CD4-positive, alpha-beta T cell treated with Interleukin-6 at 100 ng/mL for 8 hours (primary cell): Measurements from ENCODE around the gene TIMM44.
"Not testable (repeated sequence)": the region's sequence is repeated elsewhere in the genome, so short reads cannot be mapped to it uniquely, and the experiment has no call there.

ENCODE experiments used
- DNase-seq: peaks from one replicate; pipeline ENCODE4 v3.0.0-alpha.2; 2020; ENCODE audit warnings: mixed read lengths, low spot score

TIMM44 gene

DNA sequence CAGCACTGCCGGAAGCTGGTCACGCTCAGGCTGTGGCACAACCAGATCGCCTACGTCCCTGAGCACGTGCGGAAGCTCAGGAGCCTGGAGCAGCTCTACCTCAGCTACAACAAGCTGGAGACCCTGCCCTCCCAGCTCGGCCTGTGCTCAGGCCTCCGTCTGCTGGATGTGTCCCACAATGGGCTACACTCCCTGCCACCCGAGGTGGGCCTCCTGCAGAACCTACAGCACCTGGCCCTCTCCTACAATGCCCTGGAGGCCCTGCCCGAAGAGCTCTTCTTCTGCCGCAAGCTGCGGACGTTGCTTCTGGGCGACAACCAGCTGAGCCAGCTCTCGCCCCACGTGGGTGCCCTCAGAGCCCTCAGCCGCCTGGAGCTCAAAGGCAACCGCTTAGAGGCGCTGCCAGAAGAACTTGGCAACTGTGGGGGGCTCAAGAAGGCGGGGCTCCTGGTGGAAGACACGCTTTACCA is 43.0 kb downstream of the TIMM44 start:
- no peak for DNase-seq

DNA sequence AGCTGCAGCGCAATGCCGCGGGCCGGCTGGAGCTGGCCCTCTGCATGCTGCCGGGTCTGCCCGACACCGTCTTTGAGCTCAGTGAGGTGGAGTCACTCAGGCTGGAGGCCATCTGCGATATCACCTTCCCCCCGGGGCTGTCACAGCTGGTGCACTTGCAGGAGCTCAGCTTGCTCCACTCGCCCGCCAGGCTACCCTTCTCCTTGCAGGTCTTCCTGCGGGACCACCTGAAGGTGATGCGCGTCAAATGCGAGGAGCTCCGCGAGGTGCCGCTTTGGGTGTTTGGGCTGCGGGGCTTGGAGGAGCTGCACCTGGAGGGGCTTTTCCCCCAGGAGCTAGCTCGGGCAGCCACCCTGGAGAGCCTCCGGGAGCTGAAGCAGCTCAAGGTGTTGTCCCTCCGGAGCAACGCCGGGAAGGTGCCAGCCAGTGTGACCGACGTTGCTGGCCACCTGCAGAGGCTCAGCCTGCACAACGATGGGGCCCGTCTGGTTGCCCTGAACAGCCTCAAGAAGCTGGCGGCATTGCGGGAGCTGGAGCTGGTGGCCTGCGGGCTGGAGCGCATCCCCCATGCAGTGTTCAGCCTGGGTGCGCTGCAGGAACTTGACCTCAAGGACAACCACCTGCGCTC is 43.6 kb downstream of the TIMM44 start:
- no peak for DNase-seq

DNA sequence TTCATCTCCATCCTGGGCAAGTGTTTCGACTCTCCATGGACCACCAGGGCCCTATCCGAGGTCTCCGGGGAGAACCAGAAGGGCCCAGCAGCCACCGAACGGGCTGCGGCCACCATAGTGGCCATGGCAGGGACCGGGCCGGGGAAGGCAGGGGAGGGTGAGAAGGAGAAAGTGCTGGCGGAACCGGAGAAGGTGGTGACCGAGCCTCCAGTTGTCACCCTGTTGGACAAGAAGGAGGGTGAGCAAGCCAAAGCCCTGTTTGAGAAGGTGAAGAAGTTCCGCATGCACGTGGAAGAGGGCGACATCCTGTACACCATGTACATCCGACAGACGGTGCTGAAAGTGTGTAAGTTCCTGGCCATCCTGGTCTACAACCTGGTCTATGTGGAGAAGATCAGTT is 44.5 kb downstream of the TIMM44 start:
- DNase-seq = no peak

DNA sequence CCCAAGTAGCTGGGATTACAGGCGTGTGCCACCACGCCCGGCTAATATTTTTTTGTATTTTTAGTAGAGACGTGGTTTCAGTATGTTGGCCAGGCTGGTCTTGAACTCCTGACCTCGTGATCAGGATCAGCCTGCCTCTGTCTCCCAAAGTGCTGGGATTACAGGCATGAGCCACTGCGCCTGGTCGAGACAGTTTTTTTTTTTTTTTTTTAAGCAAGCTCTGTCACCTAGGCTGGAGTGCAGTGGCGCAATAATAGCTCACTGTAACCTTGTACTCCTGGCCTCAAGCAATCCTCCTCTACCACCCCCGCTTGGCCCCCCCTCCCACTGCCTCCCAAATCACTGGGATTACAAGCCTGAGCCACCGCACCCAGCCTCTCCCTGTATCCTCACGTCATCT is 46.2 kb downstream of the TIMM44 start:
- DNase-seq = no peak

DNA sequence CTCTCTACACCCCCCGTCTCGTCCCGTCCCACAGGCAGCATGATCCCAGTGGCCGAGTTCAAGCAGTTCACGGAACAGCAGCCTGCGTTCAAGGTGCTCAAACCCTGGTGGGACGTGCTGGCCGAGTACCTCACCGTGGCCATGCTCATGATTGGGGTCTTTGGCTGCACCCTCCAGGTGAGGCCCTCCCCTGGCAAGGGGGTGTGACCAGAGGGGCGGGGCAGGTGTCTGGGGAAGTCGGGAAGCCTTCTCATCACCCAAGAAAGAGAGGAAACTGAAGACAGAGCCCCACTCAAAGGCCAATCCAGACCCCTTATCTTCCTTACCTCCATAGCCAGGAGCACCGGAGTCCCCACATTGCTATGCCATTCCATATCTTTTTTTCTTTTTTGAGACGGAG is 47.9 kb downstream of the TIMM44 start:
- no peak for DNase-seq

DNA sequence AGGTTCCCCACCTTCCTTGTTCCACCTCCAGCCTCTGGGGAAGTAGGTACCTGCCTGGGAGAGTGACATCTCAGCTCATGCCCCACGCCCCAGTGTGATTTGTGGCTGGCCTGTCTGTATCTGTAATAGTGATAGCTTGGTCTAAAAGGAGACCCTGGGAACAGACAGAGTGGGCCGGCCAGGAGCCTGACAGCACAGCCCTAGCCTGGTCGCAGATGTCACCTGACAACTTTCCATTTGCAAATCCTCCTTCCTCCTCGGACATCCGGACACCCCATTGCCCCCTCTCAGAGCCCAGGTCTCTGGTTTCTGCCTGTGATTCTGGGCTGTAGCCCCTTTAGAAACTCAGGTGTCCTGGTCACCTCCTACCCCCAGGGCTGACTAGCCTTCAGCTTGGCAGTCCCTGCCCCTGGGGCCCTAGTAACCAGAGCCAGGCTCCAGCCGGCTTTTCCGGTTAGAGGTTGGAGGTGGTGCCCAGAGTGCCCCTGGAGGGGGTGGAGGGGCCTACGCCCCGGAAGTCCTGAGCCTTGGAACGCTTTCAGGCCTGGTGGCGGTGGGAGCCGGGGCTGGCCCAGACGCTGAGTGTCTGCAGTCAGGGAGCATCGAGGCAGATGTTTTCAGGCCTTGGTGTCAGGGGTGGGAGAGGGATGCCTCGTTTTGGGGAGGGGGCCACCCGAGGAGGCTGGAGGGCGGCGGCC is 48.7 kb downstream of the TIMM44 start:
- DNase-seq = no peak

DNA sequence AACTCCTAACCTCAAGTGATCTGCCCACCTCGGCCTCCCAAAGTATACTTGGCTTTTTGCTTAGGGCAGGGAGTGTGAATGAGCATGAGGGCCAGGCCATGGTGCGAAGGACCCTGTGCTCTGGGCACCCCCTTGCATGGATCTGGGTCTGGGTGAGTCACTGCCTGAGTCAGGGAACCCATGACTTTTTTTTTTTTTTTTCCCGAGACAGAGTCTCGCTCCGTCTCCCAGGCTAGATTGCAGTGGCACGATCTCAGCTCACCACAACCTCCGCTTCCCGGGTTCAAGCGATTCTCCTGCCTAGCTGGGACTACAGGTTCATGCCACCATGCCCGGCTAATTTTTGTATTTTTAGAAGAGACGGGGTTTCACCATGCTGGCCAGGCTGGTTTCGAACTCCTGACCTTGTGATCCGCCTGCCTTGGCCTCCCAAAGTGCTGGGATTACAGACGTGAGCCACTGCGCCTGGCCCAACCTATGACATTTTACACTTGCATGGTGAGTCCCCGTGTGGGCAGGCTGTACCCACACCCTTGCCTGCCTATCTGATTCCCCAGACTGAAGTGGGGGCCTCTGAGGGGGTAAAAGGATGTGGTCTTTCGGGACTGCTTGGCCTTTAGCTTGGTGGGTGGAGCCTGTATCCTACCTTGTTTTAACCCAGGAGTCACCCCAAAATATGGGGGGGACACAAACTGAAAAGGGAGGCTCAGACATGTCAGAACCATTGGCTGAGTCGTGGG is 49.9 kb downstream of the TIMM44 start:
- DNase-seq = not testable (repeated sequence)

DNA sequence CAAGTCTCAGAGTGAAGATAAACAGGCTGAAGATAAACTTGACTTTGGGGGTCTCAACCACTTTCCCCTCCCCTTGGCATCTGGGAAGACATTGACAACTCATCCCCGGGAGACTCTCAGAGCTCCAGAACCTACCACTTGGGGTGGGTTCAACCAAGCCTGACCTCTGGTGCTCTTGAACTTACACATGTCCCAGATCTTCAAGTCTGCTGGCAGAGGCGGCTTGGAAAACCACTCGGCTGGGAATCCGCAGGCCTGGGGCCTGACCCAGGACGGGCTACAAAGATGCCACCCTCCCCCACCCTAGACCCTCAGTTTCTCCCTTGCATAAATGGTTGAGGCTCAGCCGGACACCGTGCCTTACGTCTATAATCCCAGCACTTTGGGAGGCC is 54.6 kb downstream of the TIMM44 start:
- no peak for DNase-seq

DNA sequence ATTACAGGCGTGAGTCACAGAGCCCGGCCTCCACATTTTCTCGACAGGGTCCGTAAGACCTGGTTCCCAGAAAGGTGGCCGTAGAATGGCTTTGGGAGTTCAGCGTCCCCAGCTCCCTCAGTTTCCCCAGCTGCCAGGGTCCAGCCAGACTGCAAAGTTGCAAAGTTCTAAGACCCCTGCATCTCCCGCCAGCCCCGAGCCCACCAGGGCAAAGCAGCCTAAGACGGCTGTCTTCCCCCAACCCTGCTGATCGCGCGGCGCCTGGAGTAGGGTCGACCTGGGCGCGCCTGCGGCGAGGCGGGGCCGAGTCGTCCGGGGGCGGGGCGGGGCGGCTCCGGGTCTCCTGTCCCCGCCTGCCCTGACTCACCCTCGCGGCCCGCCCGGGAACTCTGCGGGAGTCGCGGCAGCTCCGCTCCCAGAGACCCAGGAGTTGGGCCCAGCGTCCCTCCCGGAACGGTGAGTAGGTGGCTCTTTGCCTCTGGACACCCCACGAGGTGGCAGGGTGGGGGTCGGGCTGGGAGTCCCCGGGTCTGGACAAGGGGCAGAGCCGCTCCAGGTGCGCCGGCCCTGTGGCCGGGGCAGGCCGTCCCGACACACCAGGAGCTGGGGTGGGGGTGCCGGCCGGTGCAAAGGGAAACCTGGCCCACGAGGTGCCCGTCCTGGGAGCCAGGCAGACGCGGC is 55.2 kb downstream of the TIMM44 start, which contains the start of gene LRRC8E:
Gene LRRC8E, plus strand, starts transcription at position 366 of the 681 bp plus-strand sequence. CDS start 7,094 bp downstream, outside the sequence.
- DNase-seq = no peak

DNA sequence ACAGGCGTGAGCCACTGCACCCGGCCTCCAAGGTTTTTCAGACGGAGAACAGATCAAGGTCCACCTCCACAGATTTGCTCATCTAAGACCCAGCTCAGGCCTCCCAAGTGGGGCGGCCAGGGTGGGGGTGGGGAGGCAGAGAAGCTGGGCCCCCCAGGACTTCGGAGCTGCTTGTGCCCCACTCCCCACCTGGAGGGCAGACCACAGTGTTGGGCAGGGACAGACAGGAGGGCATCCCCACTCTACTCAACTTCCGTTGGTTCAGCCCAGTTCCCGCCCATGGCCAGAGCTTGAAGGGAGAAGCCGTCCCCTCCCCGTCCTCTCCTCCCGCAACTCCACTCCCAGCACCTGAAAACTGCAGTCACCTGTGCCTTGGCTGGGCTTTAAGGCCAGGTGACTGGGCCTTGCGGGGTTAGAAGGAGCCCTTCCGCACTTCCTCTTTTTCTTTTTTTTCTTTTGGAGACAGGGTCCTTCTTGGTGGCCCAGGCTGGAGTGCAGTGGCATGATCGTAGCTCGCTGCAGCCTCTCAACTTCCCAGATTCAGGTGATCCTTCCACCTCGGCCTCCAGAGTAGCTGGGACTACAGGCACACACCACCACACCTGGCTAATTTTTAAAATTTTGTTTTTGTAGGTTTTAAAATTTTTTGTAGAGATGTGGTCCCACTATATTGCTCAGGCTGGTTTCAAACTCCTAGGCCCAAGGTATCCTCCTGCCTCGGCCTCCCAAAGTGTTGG is 55.9 kb downstream of the TIMM44 start:
- DNase-seq = no peak

DNA sequence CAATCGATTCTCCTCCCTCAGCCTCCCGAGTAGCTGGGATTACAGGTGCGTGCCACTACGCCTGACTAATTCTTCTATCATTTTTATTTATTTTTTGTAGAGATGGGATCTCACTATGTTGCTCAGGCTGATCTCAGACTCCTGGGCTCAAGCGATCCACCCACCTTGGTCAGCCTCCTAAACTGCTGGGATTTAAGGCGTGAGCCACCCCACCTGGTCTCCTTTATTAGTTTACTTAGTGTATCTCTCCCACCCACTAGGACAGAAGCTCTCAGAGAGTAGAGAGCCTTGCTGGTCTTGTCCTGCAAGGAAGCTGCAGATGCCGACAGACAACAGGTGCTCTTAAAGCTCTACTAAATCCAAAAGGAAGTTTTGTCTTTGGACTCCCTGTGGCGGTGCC is 57.6 kb downstream of the TIMM44 start:
- no peak for DNase-seq

DNA sequence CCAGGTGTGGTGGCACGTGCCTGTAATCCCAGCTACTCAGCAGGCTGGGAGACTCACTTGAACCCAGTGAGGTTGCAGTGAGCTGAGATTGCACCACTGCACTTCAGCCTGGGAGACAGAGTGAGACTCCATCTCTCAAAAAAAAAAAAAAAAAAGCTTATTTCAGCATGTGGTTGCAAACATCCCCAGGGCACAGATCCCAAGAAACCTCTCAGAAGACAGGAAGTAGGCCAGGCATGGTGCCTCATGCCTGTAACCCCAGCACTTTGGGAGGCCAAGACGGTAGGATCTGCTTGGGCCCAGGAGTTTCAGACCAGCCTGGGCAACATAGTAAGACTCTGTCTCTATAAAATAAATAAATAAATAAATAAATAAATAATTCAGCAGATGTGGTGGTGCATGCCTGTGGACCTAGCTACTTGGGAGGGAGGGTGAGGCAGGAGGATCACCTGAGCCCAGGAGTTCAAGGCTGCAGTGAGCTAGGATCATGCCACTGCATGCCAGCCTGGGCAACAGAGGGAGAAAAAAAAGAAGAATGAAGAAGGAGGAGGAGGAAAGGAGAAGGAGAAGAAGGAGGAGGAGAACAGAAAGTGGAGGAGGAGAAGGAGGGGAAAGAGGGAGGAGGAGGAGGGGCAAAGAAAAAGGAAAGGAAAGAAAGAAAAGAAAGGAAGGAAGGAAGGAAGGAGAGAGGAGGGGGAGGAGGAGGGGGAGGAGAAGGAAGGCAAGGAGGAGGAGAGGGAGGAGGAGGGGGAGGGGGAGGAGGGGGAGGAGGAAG is 59.5 kb downstream of the TIMM44 start:
- no peak for DNase-seq

DNA sequence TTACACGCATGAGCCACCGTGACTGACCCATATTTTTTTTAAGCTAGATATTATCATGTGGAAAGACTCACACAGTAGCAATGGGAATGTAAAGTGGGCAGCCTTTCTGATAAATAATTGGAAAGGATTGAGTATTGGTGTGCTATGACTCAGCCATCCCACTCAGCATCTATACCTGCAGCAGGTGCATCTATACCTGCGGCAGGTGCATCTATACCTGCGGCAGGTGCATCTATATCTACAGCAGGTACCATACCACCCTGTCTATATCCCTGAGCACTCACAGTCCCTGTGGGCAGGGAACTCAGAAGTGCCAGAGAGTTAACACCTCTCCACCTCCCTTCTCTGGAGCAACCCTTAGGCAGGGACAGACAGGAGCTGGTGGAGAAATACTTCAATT is 60.4 kb downstream of the TIMM44 start:
- no peak for DNase-seq

DNA sequence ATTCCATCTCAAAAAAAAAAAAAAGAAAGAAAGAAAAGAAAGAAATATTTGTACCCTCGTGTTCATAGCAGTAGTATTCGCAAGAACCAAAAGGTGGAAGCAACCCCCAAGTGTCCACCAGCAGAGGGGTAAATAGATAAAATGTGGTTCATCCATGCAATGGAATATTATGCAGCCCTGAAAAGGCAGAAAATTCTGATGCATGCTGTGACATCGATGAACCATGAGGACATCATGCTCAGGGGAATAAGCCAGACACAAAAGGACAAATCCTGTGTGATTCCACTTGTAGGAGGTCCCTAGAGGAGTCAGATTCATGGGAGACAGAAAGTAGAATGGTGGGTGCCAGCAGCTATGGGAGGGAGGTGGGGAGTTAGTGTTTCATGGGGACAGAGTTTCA is 61.6 kb downstream of the TIMM44 start:
- no peak for DNase-seq

DNA sequence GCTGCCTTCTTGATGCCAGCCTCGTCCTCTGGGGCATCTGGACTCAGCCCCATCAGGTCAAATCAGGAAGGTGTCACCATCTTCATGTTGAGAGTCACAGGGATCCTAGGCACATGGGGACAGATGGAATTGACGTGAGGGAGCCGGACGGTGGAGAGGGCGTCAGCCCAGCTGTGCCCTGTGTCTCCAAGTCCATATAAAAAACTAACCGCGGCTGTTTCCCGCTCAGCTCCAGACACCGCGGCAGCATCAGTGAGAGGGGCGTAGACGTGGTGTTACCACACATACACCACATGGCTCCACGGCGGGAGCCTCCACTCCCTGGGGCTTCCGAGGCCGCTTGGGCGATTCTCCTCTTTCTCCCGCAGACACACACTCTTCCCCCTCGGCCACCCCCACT is 63.6 kb downstream of the TIMM44 start:
- DNase-seq = no peak

DNA sequence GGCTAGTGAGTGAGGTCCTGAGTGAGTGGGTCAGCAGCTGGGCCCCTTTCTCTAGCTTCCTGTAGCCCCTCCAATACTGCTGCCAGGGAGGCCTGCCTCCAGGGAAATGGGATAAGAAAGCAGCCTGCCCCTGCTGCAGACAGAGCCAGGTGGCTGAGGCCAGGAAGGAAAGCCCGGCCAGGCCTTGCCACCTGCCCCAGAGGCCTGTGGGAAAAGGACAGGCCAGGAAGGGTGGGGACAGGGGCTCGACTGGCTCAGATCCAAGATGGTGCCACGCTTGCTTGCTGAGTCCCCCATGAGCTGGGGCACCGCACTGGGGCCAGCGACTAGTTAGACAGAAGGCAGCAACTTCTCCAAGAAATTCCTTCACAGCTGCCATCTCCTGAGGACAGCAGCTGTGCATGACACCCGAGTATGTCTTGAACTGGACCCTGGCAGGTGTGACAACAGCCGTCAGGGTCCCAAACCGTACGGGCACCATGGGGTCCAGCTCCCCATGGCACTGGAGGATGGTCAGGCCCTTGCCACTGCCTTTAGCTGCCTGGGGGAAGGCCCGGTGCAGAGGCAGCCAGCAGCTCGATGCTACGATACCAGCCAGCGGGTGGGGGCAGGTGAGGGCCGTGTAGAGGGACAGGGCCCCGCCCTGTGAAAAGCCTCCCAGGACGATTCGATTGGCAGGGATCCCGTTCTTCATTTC is 64.2 kb downstream of the TIMM44 start:
- DNase-seq = no peak

DNA sequence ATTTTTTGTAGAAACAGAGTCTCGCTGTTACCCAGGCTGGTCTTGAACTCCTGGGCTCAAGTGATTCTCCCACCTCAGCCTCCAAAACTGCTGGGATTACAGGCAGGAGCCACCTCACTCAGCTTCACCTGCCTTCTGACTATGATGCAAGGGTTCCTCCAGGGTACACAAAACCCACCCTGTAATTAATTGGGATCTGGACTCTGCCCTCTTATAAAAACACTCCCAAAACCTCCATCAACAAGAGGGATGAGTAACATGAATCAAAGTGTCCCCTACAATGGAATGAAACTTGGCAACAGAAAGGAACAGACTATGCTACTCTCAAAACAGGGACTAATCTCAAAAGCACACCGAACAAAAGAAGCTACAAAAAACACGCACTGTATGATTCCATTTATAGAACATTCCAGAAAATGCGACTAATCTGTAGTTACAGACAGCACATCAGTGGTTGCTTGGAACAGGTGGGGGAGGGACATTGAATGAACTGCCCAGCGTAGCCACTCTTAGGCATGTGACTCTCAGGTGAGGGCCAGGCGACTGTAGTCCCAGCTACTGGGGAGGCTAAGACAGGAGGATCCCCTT is 66.1 kb downstream of the TIMM44 start:
- no peak for DNase-seq
